Measurements from ENCODE around the gene IFNA8.

DNA sequence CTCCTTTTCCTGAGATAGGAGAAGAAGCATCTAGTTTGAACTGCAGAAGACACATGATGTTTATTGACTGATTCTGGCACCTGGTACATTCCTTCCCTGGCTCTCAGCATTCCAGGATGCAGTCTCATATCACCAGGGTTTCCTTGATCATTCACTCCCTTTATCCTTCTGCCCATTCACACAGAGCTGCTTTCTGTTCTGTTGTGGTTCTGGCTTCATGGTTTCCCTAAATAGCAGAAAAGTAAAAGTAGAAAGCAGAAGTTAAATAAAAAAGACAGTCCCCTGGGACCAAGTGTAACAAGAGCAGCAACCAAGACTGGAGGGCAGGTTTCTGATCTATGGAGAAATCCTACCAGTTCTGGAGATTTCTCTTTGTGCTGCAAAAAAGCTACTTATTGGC is 3.2 kb downstream of the IFNA8 start:
- TF ChIP-seq YY1 (IDR thresholded peaks at IDR 0.05; ENCODE audit: insufficient read depth, insufficient read length) (no peak), ZNF274 (IDR thresholded peaks at IDR 0.05; ENCODE audit: low read depth, low read length) (no peak), SUZ12 (IDR thresholded peaks at IDR 0.05; ENCODE audit: extremely low read depth, insufficient read depth, insufficient read length) (no peak)

All from NT2/D1 (cell line).